HG03025 (cell line): ENCODE results near the gene FAXC.
A peak's percentile ranks its signal among the peaks of the same experiment; 100 is the strongest.

Experiments used
- ATAC-seq: cut with Tn5 transposase; IDR thresholded peaks from one replicate; pipeline ENCODE4 v1.9.1; 2021; ENCODE audit warnings: mild to moderate bottlenecking, moderate library complexity; ENCODE audit not compliant: unreplicated experiment, low FRiP score

Gene FAXC

GRCh38 chr6:99349171-99350141 is at the start of gene FAXC:
Gene FAXC (minus strand): TSS chr6:99349674. CDS start chr6:99349372, 302 bp downstream.
- peak; percentile 59 for ATAC-seq

- ATAC-seq, result no peak
Observed at GRCh38 chr6:99397287-99397686, 47.8 kb upstream of the FAXC start.

GRCh38 chr6:99393698-99394531 is 44.4 kb upstream of the FAXC start, which contains the start of gene COQ3:
Gene COQ3 (minus strand): TSS chr6:99394195. CDS start chr6:99394179, 16 bp downstream.
- peak; percentile 60 for ATAC-seq

GRCh38 chr6:99393366-99393697 is 43.9 kb upstream of the FAXC start:
- ATAC-seq, result peak; percentile 12

GRCh38 chr6:99390896-99391295 is 41.4 kb upstream of the FAXC start:
- ATAC-seq, result no peak

- no peak for ATAC-seq
Observed at GRCh38 chr6:99384507-99384906, 35.0 kb upstream of the FAXC start.

- ATAC-seq, result no peak
Observed at GRCh38 chr6:99378636-99379035, 29.2 kb upstream of the FAXC start.

- no peak for ATAC-seq
Observed at GRCh38 chr6:99369533-99369932, 20.1 kb upstream of the FAXC start.

- no peak for ATAC-seq
Observed at GRCh38 chr6:99366852-99367251, 17.4 kb upstream of the FAXC start.

- peak; percentile 82 for ATAC-seq
Observed at GRCh38 chr6:99364026-99364425, 14.6 kb upstream of the FAXC start.

GRCh38 chr6:99362678-99363268 is 13.3 kb upstream of the FAXC start:
- ATAC-seq, result no peak

- ATAC-seq, result no peak
Observed at GRCh38 chr6:99359800-99360199, 10.3 kb upstream of the FAXC start.

- ATAC-seq, result no peak
Observed at GRCh38 chr6:99356641-99357040, 7.2 kb upstream of the FAXC start.

- ATAC-seq, result no peak
Observed at GRCh38 chr6:99354983-99355382, 5.5 kb upstream of the FAXC start.

- ATAC-seq, result no peak
Observed at GRCh38 chr6:99353126-99353525, 3.7 kb upstream of the FAXC start.

- no peak for ATAC-seq
Observed at GRCh38 chr6:99350573-99350972, 1.1 kb upstream of the FAXC start.

GRCh38 chr6:99348288-99349170 is 945 bp downstream of the FAXC start:
- ATAC-seq, result no peak

GRCh38 chr6:99347804-99348203 is 1.7 kb downstream of the FAXC start:
- ATAC-seq, result no peak

GRCh38 chr6:99346595-99346994 is 2.9 kb downstream of the FAXC start:
- no peak for ATAC-seq

GRCh38 chr6:99345164-99345563 is 4.3 kb downstream of the FAXC start:
- no peak for ATAC-seq
